HEK293 (cell line): ENCODE results near the gene DCAF6.

ENCODE experiments used
- KLF10 ChIP-seq: fragments of 450-650 bp; IDR thresholded peaks from 2 replicates; pipeline ENCODE4 v1.5.1; 2018; ENCODE audit warnings: missing biosample characterization, mild to moderate bottlenecking, missing genetic modification characterization
- SALL2 ChIP-seq: fragments of 450-650 bp; formaldehyde crosslinking; IDR thresholded peaks from 2 replicates; pipeline ENCODE4 v1.5.0; 2017; ENCODE audit warnings: missing biosample characterization, mild to moderate bottlenecking, missing genetic modification characterization, borderline replicate concordance
- ZFP3 ChIP-seq: fragments of 450-650 bp; formaldehyde crosslinking; IDR thresholded peaks from 2 replicates; pipeline ENCODE4 v1.5.1; 2016; ENCODE audit warnings: low read depth, missing biosample characterization, missing genetic modification characterization
- ZNF121 ChIP-seq: fragments of 450-650 bp; formaldehyde crosslinking; IDR thresholded peaks from 2 replicates; pipeline ENCODE4 v1.5.1; 2016; ENCODE audit warnings: missing biosample characterization, missing genetic modification characterization
- ZNF211 ChIP-seq: fragments of 450-650 bp; formaldehyde crosslinking; IDR thresholded peaks from 2 replicates; pipeline ENCODE4 v1.5.1; 2016; ENCODE audit warnings: low read depth, missing biosample characterization, missing genetic modification characterization
- ZNF366 ChIP-seq: fragments of 450-650 bp; formaldehyde crosslinking; conservative IDR thresholded peaks from 2 replicates; pipeline ENCODE4 v1.5.1; 2016; ENCODE audit warnings: missing biosample characterization, missing genetic modification characterization
- ZNF501 ChIP-seq: fragments of 450-650 bp; formaldehyde crosslinking; IDR thresholded peaks from 2 replicates; pipeline ENCODE4 v1.5.1; 2016; ENCODE audit warnings: missing biosample characterization, missing genetic modification characterization
- ZNF747 ChIP-seq: fragments of 450-650 bp; formaldehyde crosslinking; IDR thresholded peaks from 2 replicates; pipeline ENCODE4 v1.5.1; 2016; ENCODE audit warnings: missing biosample characterization, missing genetic modification characterization
- TF ChIP-seq, protein P1 (sequence below): fragments of 450-650 bp; formaldehyde crosslinking; IDR thresholded peaks from 2 replicates; pipeline ENCODE4 v1.5.1; 2016; ENCODE audit warnings: missing biosample characterization, missing genetic modification characterization, borderline replicate concordance
- TF ChIP-seq, protein P2 (sequence below): fragments of 450-650 bp; formaldehyde crosslinking; IDR thresholded peaks from 2 replicates; pipeline ENCODE4 v1.5.1; 2016; ENCODE audit warnings: missing biosample characterization, missing genetic modification characterization
- TF ChIP-seq, protein P3 (sequence below): fragments of 450-650 bp; formaldehyde crosslinking; IDR thresholded peaks from 2 replicates; pipeline ENCODE4 v1.5.1; 2016; ENCODE audit warnings: missing biosample characterization, missing genetic modification characterization

DNA sequence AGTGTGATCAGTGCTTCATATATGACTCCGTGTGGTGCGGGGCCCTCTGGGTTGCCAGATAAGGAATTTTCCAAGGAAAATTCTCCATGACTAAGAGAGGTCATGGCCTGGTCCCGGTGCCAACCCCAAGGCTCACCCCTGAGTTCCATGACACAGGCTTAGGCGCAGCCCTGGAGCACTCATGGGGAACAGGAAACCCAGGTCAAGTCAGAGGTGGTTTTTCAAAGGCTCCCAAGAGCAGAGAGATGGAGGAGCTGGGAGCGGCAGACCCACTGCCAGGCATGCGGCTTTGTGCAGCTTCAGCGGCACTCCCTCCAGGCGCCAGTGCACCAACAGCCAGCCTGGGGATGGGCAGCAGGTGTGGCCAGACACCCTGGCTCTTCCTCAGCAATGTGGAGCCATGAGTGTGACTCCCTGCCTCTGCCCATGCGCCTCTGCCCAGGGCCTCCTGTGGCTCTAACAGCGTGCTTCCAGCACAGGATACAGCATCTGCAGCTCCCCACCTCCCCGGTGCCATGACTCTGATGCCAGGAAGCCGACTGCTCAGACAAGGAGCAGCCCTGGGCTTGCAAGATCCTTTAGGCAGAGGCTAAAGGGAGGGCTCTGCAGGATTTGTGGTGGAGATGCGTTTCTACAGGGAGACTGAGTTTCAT lies 153.0 kb downstream of the DCAF6 start:
- TF ChIP-seq SALL2 (tag by site-specific recombination): no peak
- no peak for TF ChIP-seq ZNF501 (tag by site-specific recombination)
- TF ChIP-seq, protein P1, sequence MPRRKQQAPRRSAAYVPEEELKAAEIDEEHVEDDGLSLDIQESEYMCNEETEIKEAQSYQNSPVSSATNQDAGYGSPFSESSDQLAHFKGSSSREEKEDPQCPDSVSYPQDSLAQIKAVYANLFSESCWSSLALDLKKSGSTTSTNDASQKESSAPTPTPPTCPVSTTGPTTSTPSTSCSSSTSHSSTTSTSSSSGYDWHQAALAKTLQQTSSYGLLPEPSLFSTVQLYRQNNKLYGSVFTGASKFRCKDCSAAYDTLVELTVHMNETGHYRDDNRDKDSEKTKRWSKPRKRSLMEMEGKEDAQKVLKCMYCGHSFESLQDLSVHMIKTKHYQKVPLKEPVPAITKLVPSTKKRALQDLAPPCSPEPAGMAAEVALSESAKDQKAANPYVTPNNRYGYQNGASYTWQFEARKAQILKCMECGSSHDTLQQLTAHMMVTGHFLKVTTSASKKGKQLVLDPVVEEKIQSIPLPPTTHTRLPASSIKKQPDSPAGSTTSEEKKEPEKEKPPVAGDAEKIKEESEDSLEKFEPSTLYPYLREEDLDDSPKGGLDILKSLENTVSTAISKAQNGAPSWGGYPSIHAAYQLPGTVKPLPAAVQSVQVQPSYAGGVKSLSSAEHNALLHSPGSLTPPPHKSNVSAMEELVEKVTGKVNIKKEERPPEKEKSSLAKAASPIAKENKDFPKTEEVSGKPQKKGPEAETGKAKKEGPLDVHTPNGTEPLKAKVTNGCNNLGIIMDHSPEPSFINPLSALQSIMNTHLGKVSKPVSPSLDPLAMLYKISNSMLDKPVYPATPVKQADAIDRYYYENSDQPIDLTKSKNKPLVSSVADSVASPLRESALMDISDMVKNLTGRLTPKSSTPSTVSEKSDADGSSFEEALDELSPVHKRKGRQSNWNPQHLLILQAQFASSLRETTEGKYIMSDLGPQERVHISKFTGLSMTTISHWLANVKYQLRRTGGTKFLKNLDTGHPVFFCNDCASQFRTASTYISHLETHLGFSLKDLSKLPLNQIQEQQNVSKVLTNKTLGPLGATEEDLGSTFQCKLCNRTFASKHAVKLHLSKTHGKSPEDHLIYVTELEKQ: no peak
- TF ChIP-seq KLF10: no peak
- no peak for TF ChIP-seq ZNF366 (tag by site-specific recombination)
- TF ChIP-seq ZNF211 (tag by site-specific recombination): no peak
- TF ChIP-seq, protein P2, sequence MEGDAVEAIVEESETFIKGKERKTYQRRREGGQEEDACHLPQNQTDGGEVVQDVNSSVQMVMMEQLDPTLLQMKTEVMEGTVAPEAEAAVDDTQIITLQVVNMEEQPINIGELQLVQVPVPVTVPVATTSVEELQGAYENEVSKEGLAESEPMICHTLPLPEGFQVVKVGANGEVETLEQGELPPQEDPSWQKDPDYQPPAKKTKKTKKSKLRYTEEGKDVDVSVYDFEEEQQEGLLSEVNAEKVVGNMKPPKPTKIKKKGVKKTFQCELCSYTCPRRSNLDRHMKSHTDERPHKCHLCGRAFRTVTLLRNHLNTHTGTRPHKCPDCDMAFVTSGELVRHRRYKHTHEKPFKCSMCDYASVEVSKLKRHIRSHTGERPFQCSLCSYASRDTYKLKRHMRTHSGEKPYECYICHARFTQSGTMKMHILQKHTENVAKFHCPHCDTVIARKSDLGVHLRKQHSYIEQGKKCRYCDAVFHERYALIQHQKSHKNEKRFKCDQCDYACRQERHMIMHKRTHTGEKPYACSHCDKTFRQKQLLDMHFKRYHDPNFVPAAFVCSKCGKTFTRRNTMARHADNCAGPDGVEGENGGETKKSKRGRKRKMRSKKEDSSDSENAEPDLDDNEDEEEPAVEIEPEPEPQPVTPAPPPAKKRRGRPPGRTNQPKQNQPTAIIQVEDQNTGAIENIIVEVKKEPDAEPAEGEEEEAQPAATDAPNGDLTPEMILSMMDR: no peak
- TF ChIP-seq, protein P3, sequence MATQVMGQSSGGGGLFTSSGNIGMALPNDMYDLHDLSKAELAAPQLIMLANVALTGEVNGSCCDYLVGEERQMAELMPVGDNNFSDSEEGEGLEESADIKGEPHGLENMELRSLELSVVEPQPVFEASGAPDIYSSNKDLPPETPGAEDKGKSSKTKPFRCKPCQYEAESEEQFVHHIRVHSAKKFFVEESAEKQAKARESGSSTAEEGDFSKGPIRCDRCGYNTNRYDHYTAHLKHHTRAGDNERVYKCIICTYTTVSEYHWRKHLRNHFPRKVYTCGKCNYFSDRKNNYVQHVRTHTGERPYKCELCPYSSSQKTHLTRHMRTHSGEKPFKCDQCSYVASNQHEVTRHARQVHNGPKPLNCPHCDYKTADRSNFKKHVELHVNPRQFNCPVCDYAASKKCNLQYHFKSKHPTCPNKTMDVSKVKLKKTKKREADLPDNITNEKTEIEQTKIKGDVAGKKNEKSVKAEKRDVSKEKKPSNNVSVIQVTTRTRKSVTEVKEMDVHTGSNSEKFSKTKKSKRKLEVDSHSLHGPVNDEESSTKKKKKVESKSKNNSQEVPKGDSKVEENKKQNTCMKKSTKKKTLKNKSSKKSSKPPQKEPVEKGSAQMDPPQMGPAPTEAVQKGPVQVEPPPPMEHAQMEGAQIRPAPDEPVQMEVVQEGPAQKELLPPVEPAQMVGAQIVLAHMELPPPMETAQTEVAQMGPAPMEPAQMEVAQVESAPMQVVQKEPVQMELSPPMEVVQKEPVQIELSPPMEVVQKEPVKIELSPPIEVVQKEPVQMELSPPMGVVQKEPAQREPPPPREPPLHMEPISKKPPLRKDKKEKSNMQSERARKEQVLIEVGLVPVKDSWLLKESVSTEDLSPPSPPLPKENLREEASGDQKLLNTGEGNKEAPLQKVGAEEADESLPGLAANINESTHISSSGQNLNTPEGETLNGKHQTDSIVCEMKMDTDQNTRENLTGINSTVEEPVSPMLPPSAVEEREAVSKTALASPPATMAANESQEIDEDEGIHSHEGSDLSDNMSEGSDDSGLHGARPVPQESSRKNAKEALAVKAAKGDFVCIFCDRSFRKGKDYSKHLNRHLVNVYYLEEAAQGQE: no peak
- TF ChIP-seq ZNF121: no peak
- no peak for TF ChIP-seq ZFP3
- no peak for TF ChIP-seq ZNF747 (tag by site-specific recombination)
